Memory B cell (primary cell): Measurements from ENCODE around the gene PRDM16.

Experiments used
- ATAC-seq: fragments of 150-1000 bp; cut with Tn5 transposase; 2 replicates; pipeline ENCODE4 v1.10.0; 2021; ENCODE audit warnings: low read depth, mild to moderate bottlenecking, moderate library complexity
- DNase-seq, 2 donors: peaks; one replicate each; pipeline ENCODE4 v3.0.0; 2022; ENCODE audit warnings: low spot score in 2 of 2
- H3K27ac Mint-ChIP-seq: one replicate; pipeline ENCODE4 v1.8.0; 2022; ENCODE audit warnings: mild to moderate bottlenecking, moderate library complexity, mixed read lengths
- H3K27me3 Mint-ChIP-seq: one replicate; pipeline ENCODE4 v1.8.0; 2022; ENCODE audit warnings: mixed read lengths
- H3K36me3 Mint-ChIP-seq: one replicate; pipeline ENCODE4 v1.8.0; 2022; ENCODE audit warnings: mild to moderate bottlenecking, mixed read lengths
- H3K4me1 Mint-ChIP-seq: one replicate; pipeline ENCODE4 v1.8.0; 2022; ENCODE audit warnings: mixed read lengths
- H3K4me3 Mint-ChIP-seq: one replicate; pipeline ENCODE4 v1.8.0; 2022; ENCODE audit warnings: mild to moderate bottlenecking, moderate library complexity, mixed read lengths
- H3K9me3 Mint-ChIP-seq: one replicate; pipeline ENCODE4 v1.8.0; 2022; ENCODE audit warnings: mixed read lengths

The PRDM16 gene

DNA sequence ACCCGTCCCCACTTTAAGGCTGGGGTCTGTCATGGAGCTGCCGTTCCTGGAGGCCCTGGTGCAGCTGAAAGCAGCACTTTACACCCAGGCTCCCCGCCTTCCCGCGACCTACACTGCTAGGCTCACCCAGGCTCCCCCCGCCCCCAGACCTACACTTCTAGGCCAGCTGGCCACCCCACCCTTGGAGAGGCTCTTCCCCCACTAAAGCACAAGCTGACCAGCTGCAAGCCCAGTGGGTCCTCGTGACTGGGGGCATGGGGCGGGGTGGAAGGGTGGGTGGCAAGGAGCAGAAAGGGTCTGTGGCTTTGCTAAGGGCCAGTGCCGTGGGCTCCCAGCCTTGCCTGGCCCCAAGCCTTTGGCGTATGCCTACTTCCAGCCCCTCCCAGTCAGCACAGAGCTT, 375.7 kb downstream of the PRDM16 start:
- H3K27me3 Mint-ChIP-seq = peaks cover 10% of the 10 kb centered on the region
- ATAC-seq (no peak), DNase-seq (no peak)
- no peak overlapping the region for H3K4me3 Mint-ChIP-seq
- no peaks in the 10 kb centered on the region for H3K4me1 Mint-ChIP-seq
- H3K36me3 Mint-ChIP-seq = peaks cover 2% of the 10 kb centered on the region
- peaks cover 4% of the 10 kb centered on the region for H3K9me3 Mint-ChIP-seq
- no peak overlapping the region for H3K27ac Mint-ChIP-seq

DNA sequence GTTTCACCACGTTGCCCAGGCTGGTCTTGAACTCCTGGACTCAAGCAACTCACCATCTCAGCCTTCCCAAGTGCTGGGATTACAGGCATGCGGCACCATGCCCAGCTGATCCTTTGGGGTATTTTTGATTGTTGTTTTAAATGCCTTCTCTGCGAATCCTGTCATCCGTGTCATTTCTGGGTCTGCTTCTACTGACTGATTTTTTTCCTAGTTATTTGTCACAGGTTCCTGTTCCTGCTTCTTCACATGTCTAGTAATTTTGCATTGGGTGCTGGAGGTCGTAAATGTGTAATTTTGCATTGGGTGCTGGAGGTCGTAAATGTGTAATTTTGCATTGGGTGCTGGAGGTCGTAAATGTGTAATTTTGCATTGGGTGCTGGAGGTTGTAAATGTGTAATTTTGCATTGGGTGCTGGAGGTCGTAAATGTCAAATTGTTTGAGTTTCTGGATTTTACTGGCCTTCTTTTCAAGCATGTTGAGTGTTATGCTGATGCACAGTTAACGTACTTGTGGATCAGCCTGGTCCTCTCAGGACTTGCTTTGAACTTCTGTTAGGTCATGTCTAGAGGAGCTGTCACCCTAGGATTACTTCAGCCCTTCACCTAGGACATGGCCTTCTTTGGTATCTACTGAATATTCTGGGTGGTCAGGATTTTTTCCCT, 381.3 kb downstream of the PRDM16 start:
- H3K4me3 Mint-ChIP-seq = no peak overlapping the region
- peaks cover 4% of the 10 kb centered on the region for H3K9me3 Mint-ChIP-seq
- no peak for DNase-seq
- no peaks in the 10 kb centered on the region for H3K4me1 Mint-ChIP-seq
- H3K27ac Mint-ChIP-seq = no peak overlapping the region
- ATAC-seq = no peak
- H3K36me3 Mint-ChIP-seq = peaks cover 2% of the 10 kb centered on the region
- H3K27me3 Mint-ChIP-seq = peaks cover 9% of the 10 kb centered on the region

DNA sequence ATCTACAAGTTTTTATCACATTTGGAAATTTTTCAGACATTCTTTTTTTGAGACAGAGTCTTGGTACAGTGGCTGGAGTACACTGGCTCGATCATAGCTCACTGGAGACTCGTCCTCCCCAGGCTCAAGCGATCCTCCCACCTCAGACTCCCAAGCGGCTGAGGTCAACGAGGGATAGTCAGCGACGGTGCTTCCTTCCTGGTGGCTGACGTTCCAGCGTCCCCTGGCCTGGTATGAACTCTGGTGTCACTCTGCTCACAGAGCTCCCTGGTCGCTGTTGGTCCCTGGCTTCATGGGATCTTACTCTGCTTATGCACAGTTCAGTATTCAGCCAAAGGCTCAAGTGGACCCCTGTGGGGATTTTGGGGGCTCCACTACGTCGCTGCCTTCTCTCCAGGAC, 382.0 kb downstream of the PRDM16 start:
- Mint-ChIP-seq H3K27me3 (peaks cover 9% of the 10 kb centered on the region), H3K9me3 (peaks cover 4% of the 10 kb centered on the region), H3K4me3 (no peak overlapping the region), H3K27ac (no peak overlapping the region), H3K4me1 (no peaks in the 10 kb centered on the region), H3K36me3 (peaks cover 2% of the 10 kb centered on the region)
- DNase-seq = no peak
- ATAC-seq = no peak

DNA sequence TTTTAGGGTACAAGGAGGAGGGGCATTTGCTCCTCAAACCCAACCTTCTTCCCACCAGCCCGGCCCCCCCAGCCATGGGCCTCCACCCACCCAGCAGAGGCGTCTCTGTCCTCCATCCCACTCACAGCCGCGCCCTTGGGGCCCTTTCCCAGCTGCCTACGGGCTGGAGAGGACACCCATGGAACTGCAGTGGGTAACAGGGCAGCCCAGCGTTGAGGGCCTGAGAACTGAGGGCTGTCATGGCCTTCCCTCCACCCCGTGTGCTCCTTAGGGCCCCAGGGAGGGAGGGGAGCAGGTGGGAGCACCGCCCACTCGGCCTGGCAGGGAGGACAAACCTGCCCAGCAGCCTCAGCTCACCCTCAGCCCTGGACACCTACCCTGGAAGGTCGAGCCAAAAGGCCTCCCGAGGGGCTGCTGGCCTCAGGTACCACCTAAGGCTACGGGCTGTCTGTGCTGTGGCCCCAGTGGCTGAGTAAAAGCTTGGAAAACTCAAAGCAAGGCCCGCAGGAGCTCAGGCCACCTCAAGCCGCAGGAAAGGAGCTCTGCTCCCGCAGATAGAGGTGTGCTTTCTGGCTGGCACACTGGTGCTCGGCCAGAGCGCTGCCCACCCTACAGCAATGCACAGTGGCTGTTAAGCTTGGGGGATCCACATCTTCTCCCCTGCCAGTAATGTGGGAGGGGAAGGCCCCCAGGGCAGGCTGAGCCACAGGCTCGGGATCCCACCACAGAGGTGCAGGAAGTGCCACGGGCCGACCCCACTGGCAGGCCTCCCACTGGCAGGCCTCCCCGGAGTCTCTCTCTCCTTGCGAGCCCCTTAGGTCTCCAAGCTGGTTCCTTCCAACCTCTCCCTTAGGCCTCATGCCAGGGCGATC, 383.2 kb downstream of the PRDM16 start:
- Mint-ChIP-seq H3K27me3 (peaks cover 9% of the 10 kb centered on the region), H3K4me3 (no peak overlapping the region), H3K9me3 (peaks cover 4% of the 10 kb centered on the region), H3K4me1 (no peaks in the 10 kb centered on the region), H3K27ac (no peak overlapping the region), H3K36me3 (peaks cover 2% of the 10 kb centered on the region)
- DNase-seq (no peak), ATAC-seq (no peak)

DNA sequence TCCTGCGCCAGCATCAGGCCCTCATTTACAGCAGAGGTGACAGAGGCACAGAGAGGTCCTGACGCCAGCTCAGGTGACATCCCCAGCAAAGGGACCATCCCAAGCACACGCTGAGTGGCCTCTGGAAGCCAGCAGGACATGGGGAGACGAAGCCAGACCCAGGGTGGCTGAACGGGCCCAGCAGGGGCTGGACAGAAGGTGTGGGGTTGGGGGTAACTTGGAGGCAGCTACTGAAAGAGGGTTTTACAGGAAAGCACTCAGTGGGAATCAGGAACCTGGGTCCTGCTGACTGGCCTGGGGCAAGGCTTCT, 383.8 kb downstream of the PRDM16 start:
- Mint-ChIP-seq H3K9me3 (peaks cover 3% of the 10 kb centered on the region), H3K27me3 (peaks cover 9% of the 10 kb centered on the region), H3K36me3 (peaks cover 2% of the 10 kb centered on the region), H3K27ac (no peak overlapping the region), H3K4me3 (no peak overlapping the region), H3K4me1 (no peaks in the 10 kb centered on the region)
- no peak for ATAC-seq
- DNase-seq = no peak

DNA sequence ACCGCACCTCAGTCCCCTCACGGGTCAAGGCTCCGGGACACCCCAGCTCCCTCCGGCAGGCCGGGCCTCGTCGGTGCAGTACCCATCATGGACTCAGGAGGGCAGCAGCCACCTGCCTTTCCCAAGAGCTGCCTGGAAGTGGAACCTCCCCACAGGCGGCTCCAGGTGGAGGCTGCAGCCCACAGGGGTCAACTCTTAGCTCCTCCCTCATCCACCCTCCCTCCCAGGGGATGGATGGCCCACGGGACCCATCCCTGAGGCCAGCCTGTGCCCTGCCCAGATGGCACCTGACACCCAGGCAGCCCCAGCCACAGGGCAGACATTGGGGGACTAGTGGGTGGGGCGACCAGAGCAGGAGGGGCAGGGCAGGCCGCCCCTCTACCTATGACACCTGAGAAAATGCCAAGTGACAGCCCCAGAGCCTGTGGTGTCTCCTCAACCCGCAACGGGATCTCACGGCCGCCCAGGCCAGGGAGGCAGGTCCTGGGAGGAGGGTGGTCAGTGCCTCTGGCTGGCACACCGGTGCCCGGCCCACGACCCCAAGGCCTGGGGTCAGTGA, 384.3 kb downstream of the PRDM16 start:
- peak; percentile 72 to 84 for DNase-seq
- H3K9me3 Mint-ChIP-seq = no peaks in the 10 kb centered on the region
- H3K4me3 Mint-ChIP-seq = peak overlapping the region; percentile 76
- H3K36me3 Mint-ChIP-seq = no peaks in the 10 kb centered on the region
- no peak overlapping the region for H3K27ac Mint-ChIP-seq
- H3K4me1 Mint-ChIP-seq = no peaks in the 10 kb centered on the region
- peak; percentile 65 for ATAC-seq
- peaks cover 9% of the 10 kb centered on the region for H3K27me3 Mint-ChIP-seq

DNA sequence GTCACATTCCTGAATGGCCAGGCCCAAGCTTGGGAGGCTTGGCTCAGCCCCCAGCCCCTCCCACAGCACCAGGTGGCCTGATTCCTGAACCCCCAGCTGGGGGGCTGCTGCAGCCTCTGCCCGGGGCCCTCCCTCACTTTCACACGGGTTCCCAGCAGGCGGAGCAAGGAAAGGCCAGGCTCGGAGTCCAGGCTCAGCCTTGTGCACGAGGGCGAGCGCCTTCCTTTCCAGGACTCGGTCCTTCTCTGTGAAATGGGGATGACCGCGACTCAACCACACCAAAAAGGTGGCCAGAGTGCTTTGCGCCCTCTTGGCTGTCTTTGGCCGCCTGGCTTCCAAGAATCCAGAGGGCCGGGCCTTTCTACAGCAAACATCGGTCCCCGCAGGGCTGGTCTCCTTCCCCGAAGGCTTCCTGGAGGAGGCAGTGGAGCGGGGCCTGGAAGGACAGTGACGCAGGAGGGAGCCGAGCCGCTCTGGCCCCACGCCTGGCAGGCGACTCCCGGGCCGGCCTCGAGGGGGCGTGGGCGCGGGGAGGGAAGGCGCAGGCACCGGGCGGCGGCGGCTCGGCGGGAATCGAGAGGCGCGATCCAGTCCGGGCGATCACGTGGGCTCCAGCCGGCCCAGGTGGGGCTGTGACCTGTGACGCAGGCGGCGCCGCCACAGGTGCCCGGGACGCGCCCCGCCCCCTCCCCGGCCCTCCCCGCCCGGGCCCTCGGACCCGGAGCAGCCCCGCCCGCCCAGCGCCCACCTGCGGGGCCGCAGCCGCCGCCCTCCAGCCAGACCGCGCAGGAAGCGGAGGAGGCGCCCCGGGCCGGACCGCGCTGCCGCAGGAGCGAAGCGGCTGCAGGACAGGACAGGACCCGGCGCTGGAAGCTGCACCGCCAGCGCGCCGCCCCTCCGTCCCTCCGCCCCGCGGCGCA, 385.1 kb downstream of the PRDM16 start, which contains the start of gene ARHGEF16:
TSS of gene ARHGEF16 (plus strand) at position 775 of the 920 bp plus-strand sequence. CDS start 8,420 bp downstream, outside the sequence.
- H3K27ac Mint-ChIP-seq = no peak within 1 kb of the TSS
- peaks cover 11% of the 10 kb centered on the region for H3K27me3 Mint-ChIP-seq
- peak within 1 kb of the TSS; percentile 71 for H3K4me3 Mint-ChIP-seq
- H3K36me3 Mint-ChIP-seq = no peaks in the 10 kb centered on the region
- no peaks in the 10 kb centered on the region for H3K4me1 Mint-ChIP-seq
- ATAC-seq (peak; percentile 74), DNase-seq (peak; percentile 25 to 42)
- no peaks in the 10 kb centered on the region for H3K9me3 Mint-ChIP-seq

DNA sequence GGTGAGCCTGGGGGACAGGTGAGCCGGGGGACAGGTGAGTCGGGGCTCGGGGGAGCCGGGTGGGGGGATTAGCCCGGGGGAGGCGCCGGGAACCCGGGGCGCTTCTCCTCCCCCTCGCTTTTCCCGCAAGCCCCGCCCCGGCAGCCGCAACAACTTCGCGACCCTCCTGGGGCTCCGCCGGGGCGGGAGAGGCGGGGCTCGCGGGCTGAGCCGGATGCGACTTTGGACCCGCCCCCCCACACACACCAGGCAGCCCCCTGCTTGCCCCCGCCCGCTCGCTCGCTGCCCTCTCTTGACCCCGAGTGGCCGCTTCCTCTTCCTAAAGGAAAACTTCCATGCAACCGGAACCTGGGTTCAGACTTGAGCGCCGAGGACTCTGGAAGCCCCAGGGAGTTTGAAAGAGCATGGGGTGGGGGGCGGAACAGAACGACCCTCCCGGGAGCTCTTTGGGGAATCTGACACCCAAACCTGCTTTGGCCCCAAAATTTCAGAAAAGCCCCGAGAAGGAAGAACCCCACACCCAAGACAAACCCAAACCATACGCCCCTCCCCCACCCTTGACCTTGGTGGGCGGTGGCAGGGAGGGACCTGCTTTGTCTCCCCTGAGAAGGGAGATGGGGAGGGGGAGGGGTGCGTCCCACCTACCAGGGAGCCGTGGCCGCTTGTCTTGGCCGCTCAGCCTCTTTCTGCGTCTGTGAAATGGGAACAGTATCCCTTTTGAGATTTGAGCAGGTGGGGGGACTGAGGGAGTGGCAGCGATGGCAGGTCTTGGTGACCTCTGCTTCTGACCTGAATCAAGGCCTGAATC, 386.0 kb downstream of the PRDM16 start:
- Mint-ChIP-seq H3K4me1 (no peaks in the 10 kb centered on the region), H3K9me3 (no peaks in the 10 kb centered on the region), H3K27me3 (peaks cover 9% of the 10 kb centered on the region), H3K36me3 (no peaks in the 10 kb centered on the region), H3K4me3 (peak overlapping the region; percentile 71), H3K27ac (no peak overlapping the region)
- ATAC-seq (peak; percentile 8), DNase-seq (no peak)

DNA sequence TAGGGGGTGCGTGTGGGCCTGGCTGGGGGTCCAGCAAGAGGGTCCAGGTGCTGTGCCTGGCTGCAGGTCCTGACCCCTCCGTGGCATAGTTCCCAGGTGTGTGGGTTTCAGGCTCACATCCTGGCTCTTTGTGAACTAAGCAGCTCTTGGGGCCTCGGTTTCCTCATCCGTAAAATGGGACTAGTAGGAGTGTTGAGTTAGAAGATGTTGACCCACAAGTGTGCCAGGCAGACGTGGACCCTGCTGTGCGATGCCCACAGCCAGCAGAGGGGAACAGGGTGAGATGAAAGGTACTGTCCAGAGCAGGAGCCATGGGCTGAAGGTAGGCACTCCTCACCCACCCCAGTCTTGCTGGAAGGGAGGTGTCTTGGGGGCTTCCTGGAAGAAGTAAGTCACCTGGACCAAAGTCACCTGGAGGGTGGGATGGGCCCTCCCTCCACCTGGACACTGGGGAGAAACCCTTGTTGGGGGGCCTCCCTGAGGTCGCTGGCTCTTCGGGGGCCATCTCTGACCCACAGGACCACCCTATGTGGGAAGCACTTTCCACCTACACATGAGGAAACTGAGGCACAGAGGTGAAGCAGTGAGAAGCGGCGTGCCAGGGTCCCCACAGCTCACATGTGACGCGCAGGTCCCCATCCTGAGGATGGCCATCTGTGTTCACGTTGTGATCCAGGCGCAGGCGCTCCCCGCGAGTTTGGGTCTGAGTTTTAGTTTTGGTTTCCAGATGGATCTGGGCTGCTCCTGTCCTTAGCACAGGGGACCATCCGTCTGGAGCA, 386.9 kb downstream of the PRDM16 start:
- peak overlapping the region; percentile 71 for H3K4me3 Mint-ChIP-seq
- no peaks in the 10 kb centered on the region for H3K36me3 Mint-ChIP-seq

DNA sequence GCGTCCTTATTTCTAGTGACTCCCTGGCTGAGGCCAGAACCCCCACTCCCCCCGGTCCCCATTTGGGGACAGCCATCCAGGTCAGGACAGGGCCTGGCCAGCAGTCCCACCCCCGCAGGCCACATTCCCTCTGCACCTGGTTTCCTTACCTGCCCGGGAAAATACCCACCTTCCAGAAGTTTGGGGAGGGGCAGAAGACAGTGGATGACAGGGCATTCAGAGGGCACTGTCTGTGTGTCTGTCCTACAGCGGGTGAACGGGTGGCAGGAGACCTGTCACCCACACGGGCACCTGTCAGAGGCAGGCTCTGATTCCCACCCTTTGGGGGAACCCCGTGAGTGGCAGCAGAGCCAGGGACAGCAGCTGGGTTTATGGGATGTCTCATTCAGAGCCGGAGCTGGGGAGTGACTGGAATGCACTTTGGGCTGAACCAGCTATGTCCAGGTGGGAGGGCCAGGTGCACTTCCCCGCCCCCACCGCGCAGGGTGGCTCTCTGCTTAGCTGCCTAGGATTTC, 387.5 kb downstream of the PRDM16 start:
- peaks cover 8% of the 10 kb centered on the region for H3K27me3 Mint-ChIP-seq
- H3K36me3 Mint-ChIP-seq = no peaks in the 10 kb centered on the region
- H3K4me1 Mint-ChIP-seq = no peaks in the 10 kb centered on the region
- no peaks in the 10 kb centered on the region for H3K9me3 Mint-ChIP-seq
- no peak overlapping the region for H3K27ac Mint-ChIP-seq
- DNase-seq (no peak), ATAC-seq (no peak)
- no peak overlapping the region for H3K4me3 Mint-ChIP-seq

More for the DNA sequence above, 386.9 kb downstream of the PRDM16 start:
- no peaks in the 10 kb centered on the region for H3K9me3 Mint-ChIP-seq
- no peaks in the 10 kb centered on the region for H3K4me1 Mint-ChIP-seq
- no peak overlapping the region for H3K27ac Mint-ChIP-seq
- no peak for DNase-seq
- ATAC-seq = no peak
- H3K27me3 Mint-ChIP-seq = peaks cover 8% of the 10 kb centered on the region

DNA sequence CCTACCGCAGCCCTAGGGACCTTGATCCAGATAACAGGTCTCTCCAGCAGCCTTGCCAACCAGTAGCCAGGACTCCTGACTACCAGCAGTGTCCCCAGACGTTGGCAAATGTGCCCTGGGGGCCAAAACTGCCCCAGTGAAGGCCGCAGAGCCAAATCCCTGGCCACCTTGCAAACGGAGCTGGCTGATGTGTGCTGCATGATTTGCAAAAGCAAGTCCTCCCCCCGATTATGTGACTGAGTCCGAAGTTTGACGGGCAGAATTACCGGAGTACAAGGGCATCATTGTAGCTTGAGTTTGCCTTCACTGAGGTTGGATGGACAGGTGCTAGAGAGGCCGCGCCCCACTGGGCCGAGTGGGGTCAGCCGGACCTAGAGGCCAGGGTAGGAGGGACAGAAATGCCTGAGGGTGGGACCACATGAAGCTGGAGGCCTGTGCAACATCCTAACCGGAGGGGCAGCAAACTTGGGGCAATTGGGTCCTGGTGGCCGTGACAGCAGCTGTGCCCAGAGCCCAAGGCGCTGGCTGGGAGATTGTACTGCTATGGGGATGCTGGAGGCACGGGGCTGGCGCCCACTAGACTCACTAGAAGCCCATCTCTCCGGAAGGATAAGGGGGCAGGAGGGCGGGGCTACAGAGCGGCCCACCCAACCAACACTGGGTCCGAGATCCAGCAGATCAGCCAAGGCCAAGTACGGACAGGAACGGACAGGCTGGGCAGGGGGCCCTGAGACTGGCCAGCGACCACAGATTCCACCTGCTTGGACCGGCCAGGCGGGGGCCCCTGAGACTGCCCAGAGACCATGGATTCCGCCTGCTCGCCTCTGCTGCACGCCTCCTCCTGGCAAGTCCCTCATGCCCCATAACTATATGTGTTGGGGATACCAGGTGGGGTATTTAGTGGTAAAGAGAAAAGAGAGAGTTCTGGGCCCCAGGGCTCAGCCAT, 388.2 kb downstream of the PRDM16 start:
- H3K36me3 Mint-ChIP-seq = no peaks in the 10 kb centered on the region
- no peak for ATAC-seq

More for the DNA sequence above, 388.2 kb downstream of the PRDM16 start:
- no peak for DNase-seq
- no peaks in the 10 kb centered on the region for H3K4me1 Mint-ChIP-seq
- peaks cover 9% of the 10 kb centered on the region for H3K27me3 Mint-ChIP-seq
- H3K9me3 Mint-ChIP-seq = no peaks in the 10 kb centered on the region
- no peak overlapping the region for H3K4me3 Mint-ChIP-seq
- no peak overlapping the region for H3K27ac Mint-ChIP-seq
